GM18868 (cell line): ENCODE data around the gene SMYD4.
A peak's percentile ranks its signal among the peaks of the same experiment; 100 is the strongest.
"Not testable (repeated sequence)": the region's sequence is repeated elsewhere in the genome, so short reads cannot be mapped to it uniquely, and the experiment has no call there.

Source experiments
- ATAC-seq: cut with Tn5 transposase; IDR thresholded peaks from one replicate; pipeline ENCODE4 v1.9.1; 2021; ENCODE audit warnings: mild to moderate bottlenecking, moderate library complexity; ENCODE audit not compliant: unreplicated experiment

Gene SMYD4

GRCh38 chr17:1829592-1830257, at the start of gene SMYD4, which contains the start of gene RPA1:
Gene SMYD4, minus strand, starts transcription at chr17:1829902. Its CDS starts 1,908 bp downstream, at chr17:1827994.
Gene RPA1, plus strand, starts transcription at chr17:1830005. Its CDS starts 89 bp downstream, at chr17:1830094.
- ATAC-seq: peak; percentile 84

- no peak for ATAC-seq
These were observed 48.9 kb upstream of the SMYD4 start for GRCh38 chr17:1878419-1879121.

- no peak for ATAC-seq
These were observed 45.9 kb upstream of the SMYD4 start for GRCh38 chr17:1875597-1875996.

GRCh38 chr17:1873418-1873817, 43.7 kb upstream of the SMYD4 start:
- ATAC-seq: no peak

- no peak for ATAC-seq
These were observed 43.3 kb upstream of the SMYD4 start for GRCh38 chr17:1872976-1873375.

- no peak for ATAC-seq
These were observed 42.6 kb upstream of the SMYD4 start for GRCh38 chr17:1872254-1872653.

GRCh38 chr17:1871756-1872155, 42.1 kb upstream of the SMYD4 start:
- ATAC-seq: no peak

- ATAC-seq: no peak
These were observed 40.9 kb upstream of the SMYD4 start for GRCh38 chr17:1870592-1870991.

- no peak for ATAC-seq
These were observed 38.4 kb upstream of the SMYD4 start for GRCh38 chr17:1868090-1868489.

- ATAC-seq: no peak
These were observed 37.6 kb upstream of the SMYD4 start for GRCh38 chr17:1867307-1867706.

GRCh38 chr17:1865252-1866037, 35.7 kb upstream of the SMYD4 start:
- ATAC-seq: no peak

- no peak for ATAC-seq
These were observed 31.8 kb upstream of the SMYD4 start for GRCh38 chr17:1861391-1862010.

- ATAC-seq: no peak
These were observed 31.3 kb upstream of the SMYD4 start for GRCh38 chr17:1860978-1861377.

- ATAC-seq: not testable (repeated sequence)
These were observed 26.8 kb upstream of the SMYD4 start for GRCh38 chr17:1856462-1856861.

- no peak for ATAC-seq
These were observed 24.0 kb upstream of the SMYD4 start for GRCh38 chr17:1853698-1854097.

GRCh38 chr17:1852327-1852726, 22.6 kb upstream of the SMYD4 start:
- ATAC-seq: no peak

- no peak for ATAC-seq
These were observed 17.5 kb upstream of the SMYD4 start for GRCh38 chr17:1847191-1847590.

GRCh38 chr17:1843947-1844346, 14.2 kb upstream of the SMYD4 start:
- no peak for ATAC-seq

- no peak for ATAC-seq
These were observed 9.8 kb upstream of the SMYD4 start for GRCh38 chr17:1839516-1839915.

- peak; percentile 67 for ATAC-seq
These were observed 4.9 kb upstream of the SMYD4 start for GRCh38 chr17:1834380-1835149.
